Stimulated activated CD8-positive, alpha-beta memory T cell treated with anti-CD3 and anti-CD28 coated beads, Interleukin-4, amount 100 ng/mL, for 1 hour (primary cell): ENCODE results near the gene TMEM178B.

Source experiments
- DNase-seq, 2 donors: peaks; one replicate each; pipeline ENCODE4 v3.0.0-alpha.2; 2020; ENCODE audit warnings: low read depth in 2 of 2, low spot score in 1 of 2

The TMEM178B gene

GRCh38 chr7:141349804-141350203 is 275.9 kb downstream of the TMEM178B start:
- no peak for DNase-seq

- DNase-seq: no peak
Measured at GRCh38 chr7:141351175-141351574, 277.3 kb downstream of the TMEM178B start.

GRCh38 chr7:141352955-141353354 is 279.1 kb downstream of the TMEM178B start:
- DNase-seq: no peak

GRCh38 chr7:141354251-141354650 is 280.4 kb downstream of the TMEM178B start:
- DNase-seq: no peak

GRCh38 chr7:141355032-141355431 is 281.2 kb downstream of the TMEM178B start:
- no peak for DNase-seq

- no peak for DNase-seq
Measured at GRCh38 chr7:141356161-141356560, 282.3 kb downstream of the TMEM178B start.

GRCh38 chr7:141358386-141358785 is 284.5 kb downstream of the TMEM178B start:
- no peak for DNase-seq

GRCh38 chr7:141359262-141359661 is 285.4 kb downstream of the TMEM178B start:
- DNase-seq: no peak

- no peak for DNase-seq
Measured at GRCh38 chr7:141359740-141360415, 286.0 kb downstream of the TMEM178B start.

- no peak for DNase-seq
Measured at GRCh38 chr7:141360416-141360760, 286.5 kb downstream of the TMEM178B start.

- no peak for DNase-seq
Measured at GRCh38 chr7:141360803-141361202, 286.9 kb downstream of the TMEM178B start.

GRCh38 chr7:141361479-141361878 is 287.6 kb downstream of the TMEM178B start:
- DNase-seq: no peak

GRCh38 chr7:141361960-141362359 is 288.1 kb downstream of the TMEM178B start:
- no peak for DNase-seq

- no peak for DNase-seq
Measured at GRCh38 chr7:141362580-141363435, 288.9 kb downstream of the TMEM178B start.

- no peak for DNase-seq
Measured at GRCh38 chr7:141363748-141364147, 289.9 kb downstream of the TMEM178B start.

GRCh38 chr7:141366091-141366621 is 292.3 kb downstream of the TMEM178B start:
- no peak for DNase-seq

- no peak for DNase-seq
Measured at GRCh38 chr7:141369422-141369821, 295.6 kb downstream of the TMEM178B start.

- no peak for DNase-seq
Measured at GRCh38 chr7:141370178-141370577, 296.3 kb downstream of the TMEM178B start.

- DNase-seq: no peak
Measured at GRCh38 chr7:141370650-141371049, 296.8 kb downstream of the TMEM178B start.

- no peak for DNase-seq
Measured at GRCh38 chr7:141374425-141374824, 300.6 kb downstream of the TMEM178B start.

- no peak for DNase-seq
Measured at GRCh38 chr7:141375442-141375841, 301.6 kb downstream of the TMEM178B start.

- DNase-seq: no peak
Measured at GRCh38 chr7:141377906-141378305, 304.0 kb downstream of the TMEM178B start.
